ENCODE data around the gene AGMO. TPM values are rescaled to one million over a fixed set of nuclear protein-coding genes. Genes with fewer than 3 reads are reported as not detected.

Gene AGMO
- total RNA-seq, 1 experiment from 2014 or later = not detected

- POLR2A ChIA-PET = no interaction called here
- no peak overlapping the region for H3K4me2 ChIP-seq (ENCODE audit: low read length)
- H3K79me2 ChIP-seq (ENCODE audit: insufficient read depth, low read length) = no peaks in the 10 kb centered on the region
These were observed 47.5 kb upstream of the AGMO start for GRCh38 chr7:15609287-15609686.

More at GRCh38 chr7:15609287-15609686, 47.5 kb upstream of the AGMO start:
- ATAC-seq = no peak
- Histone ChIP-seq H3K27me3 (ENCODE audit: insufficient read depth, low read length) (no peaks in the 10 kb centered on the region), H3K9me2 (ENCODE audit: insufficient read depth) (no peaks in the 10 kb centered on the region), H3K9me3 (ENCODE audit: control insufficient read depth in 1 of 2, insufficient read depth in 1 of 2, low read depth in 1 of 2, low read length in 2 of 2) (no peaks in the 10 kb centered on the region), H2AFZ (ENCODE audit: low read depth, low read length, poor library complexity, severe bottlenecking) (no peak overlapping the region), H4K20me1 (ENCODE audit: insufficient read depth) (no peaks in the 10 kb centered on the region), H3K4me3 (replicated peaks in 1 of 2; ENCODE audit: low read depth in 1 of 2, low read length in 2 of 2) (no peak overlapping the region), H3K9ac (ENCODE audit: low read length) (no peak overlapping the region), H3K36me3 (ENCODE audit: control insufficient read depth in 1 of 2, insufficient read depth in 2 of 2, low read length in 2 of 2) (no peaks in the 10 kb centered on the region), H3K4me1 (ENCODE audit: control insufficient read depth in 1 of 2, insufficient read depth in 2 of 2, low read length in 2 of 2) (no peaks in the 10 kb centered on the region), H3K27ac (ENCODE audit: low read depth, low read length) (no peak overlapping the region)
- ChIA-PET CTCF (no interaction called here), RAD21 (ENCODE audit: low non-redundant PET in 1 of 2, low total read pairs in 2 of 2, uncharacterized antibody in 2 of 2, unreplicated experiment in 2 of 2) (no interaction called here)
- TF ChIP-seq EZH2 (IDR thresholded peaks at IDR 0.05) (no peak), SP1 (IDR thresholded peaks at IDR 0.05; ENCODE audit: low read depth) (no peak), REST (IDR thresholded peaks at IDR 0.05; ENCODE audit: low read depth) (no peak), CEBPB (IDR thresholded peaks at IDR 0.05; ENCODE audit: low read depth) (no peak), MAX (IDR thresholded peaks at IDR 0.05) (no peak), POLR2A (IDR thresholded peaks at IDR 0.05; ENCODE audit: borderline replicate concordance, extremely low read depth, insufficient read depth, insufficient read length) (no peak), SIN3A (IDR thresholded peaks at IDR 0.05; ENCODE audit: low read depth) (no peak), ZBTB33 (IDR thresholded peaks at IDR 0.05; ENCODE audit: extremely low read depth, insufficient replicate concordance, low read length) (no peak), JUND (IDR thresholded peaks at IDR 0.05) (no peak), RAD21 (IDR thresholded peaks at IDR 0.05; ENCODE audit: low read depth) (no peak), FOSL1 (IDR thresholded peaks at IDR 0.05; ENCODE audit: low read depth) (no peak), ELF1 (IDR thresholded peaks at IDR 0.05; ENCODE audit: borderline replicate concordance, low read depth) (no peak), EGR1 (IDR thresholded peaks at IDR 0.05; ENCODE audit: low read depth) (no peak)
- TF ChIP-seq, protein P1, sequence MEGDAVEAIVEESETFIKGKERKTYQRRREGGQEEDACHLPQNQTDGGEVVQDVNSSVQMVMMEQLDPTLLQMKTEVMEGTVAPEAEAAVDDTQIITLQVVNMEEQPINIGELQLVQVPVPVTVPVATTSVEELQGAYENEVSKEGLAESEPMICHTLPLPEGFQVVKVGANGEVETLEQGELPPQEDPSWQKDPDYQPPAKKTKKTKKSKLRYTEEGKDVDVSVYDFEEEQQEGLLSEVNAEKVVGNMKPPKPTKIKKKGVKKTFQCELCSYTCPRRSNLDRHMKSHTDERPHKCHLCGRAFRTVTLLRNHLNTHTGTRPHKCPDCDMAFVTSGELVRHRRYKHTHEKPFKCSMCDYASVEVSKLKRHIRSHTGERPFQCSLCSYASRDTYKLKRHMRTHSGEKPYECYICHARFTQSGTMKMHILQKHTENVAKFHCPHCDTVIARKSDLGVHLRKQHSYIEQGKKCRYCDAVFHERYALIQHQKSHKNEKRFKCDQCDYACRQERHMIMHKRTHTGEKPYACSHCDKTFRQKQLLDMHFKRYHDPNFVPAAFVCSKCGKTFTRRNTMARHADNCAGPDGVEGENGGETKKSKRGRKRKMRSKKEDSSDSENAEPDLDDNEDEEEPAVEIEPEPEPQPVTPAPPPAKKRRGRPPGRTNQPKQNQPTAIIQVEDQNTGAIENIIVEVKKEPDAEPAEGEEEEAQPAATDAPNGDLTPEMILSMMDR (IDR thresholded peaks at IDR 0.05 in 2 of 3, conservative IDR thresholded peaks at IDR 0.05 in 1 of 3; ENCODE audit: borderline replicate concordance in 1 of 3, insufficient read depth in 1 of 3, low read depth in 2 of 3, low read length in 2 of 3) = no peak
- no peak for DNase-seq (ENCODE audit: low read depth, low spot score)
- intact Hi-C loops (cut with micrococcal nuclease) = no loop called here
- BruUV-seq (replicated peaks) = no TSS peak
